Measurements from ENCODE around the gene YWHAB.

DNA sequence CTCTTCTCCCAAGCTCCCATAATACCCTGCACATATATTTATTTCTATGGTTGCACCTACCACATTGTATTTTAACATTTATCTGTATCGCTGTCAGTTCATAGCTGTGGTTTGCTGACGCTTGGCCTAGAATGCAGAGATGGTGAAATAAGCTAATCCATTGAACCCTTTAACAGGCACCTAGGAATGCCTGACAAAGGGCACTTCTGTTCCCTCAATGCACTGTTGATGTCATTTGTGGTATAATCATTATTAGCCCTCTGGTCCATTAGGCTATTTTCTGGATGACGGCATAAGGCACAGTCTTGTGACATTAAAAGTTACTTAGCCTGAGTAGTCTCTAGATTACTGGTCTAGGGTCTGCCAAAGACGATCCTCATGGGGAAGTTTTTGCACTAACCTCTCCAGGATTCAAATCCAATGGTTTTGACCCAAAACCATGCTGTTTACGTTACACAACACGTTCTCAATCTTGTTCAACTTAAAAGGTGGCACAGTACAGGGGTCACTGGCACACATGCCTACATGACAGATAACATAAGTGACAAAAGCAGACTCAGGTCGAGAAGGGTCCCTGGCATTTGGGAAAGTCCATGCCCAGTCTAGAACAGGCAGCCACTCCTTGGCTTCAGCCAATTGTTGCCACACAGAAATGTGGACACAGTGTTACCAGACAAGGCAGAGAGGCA, 2.1 kb upstream of the YWHAB start:
- TF ChIP-seq, protein P1, sequence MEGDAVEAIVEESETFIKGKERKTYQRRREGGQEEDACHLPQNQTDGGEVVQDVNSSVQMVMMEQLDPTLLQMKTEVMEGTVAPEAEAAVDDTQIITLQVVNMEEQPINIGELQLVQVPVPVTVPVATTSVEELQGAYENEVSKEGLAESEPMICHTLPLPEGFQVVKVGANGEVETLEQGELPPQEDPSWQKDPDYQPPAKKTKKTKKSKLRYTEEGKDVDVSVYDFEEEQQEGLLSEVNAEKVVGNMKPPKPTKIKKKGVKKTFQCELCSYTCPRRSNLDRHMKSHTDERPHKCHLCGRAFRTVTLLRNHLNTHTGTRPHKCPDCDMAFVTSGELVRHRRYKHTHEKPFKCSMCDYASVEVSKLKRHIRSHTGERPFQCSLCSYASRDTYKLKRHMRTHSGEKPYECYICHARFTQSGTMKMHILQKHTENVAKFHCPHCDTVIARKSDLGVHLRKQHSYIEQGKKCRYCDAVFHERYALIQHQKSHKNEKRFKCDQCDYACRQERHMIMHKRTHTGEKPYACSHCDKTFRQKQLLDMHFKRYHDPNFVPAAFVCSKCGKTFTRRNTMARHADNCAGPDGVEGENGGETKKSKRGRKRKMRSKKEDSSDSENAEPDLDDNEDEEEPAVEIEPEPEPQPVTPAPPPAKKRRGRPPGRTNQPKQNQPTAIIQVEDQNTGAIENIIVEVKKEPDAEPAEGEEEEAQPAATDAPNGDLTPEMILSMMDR (IDR thresholded peaks at IDR 0.05; ENCODE audit: low read length) = no peak
- no peak for TF ChIP-seq EZH2 (optimal IDR thresholded peaks at IDR 0.05; ENCODE audit: low read depth, low read length)
- no peak for TF ChIP-seq EZH2phosphoT487 (IDR thresholded peaks at IDR 0.05; ENCODE audit: low read length)

All from MM.1S (cell line).